ENCODE results near the gene FNDC5.

FNDC5 gene

GRCh38 chr1:32897082-32898049, 26.7 kb upstream of the FNDC5 start:
- DNase-seq = no peak

DNA sequence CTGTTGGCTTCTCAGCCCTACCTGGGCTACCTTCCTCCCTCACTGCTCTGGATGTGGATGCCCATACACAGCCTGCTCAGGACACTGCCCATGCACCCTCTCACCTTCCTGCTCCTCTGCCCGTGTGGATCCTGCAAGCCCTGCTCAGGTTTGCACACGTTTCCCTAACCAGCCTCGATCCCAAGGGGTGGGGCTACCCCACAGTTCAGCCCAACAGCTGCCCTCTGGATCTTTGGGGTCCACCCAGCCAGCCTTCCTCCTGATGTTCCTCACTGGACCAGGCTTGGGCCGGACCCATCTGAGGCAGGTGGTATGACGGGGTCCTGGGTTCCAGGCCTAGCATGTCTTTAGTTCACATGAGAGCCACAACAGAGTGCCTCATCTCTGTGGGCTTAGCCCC, 25.7 kb upstream of the FNDC5 start:
- no peak for DNase-seq

DNA sequence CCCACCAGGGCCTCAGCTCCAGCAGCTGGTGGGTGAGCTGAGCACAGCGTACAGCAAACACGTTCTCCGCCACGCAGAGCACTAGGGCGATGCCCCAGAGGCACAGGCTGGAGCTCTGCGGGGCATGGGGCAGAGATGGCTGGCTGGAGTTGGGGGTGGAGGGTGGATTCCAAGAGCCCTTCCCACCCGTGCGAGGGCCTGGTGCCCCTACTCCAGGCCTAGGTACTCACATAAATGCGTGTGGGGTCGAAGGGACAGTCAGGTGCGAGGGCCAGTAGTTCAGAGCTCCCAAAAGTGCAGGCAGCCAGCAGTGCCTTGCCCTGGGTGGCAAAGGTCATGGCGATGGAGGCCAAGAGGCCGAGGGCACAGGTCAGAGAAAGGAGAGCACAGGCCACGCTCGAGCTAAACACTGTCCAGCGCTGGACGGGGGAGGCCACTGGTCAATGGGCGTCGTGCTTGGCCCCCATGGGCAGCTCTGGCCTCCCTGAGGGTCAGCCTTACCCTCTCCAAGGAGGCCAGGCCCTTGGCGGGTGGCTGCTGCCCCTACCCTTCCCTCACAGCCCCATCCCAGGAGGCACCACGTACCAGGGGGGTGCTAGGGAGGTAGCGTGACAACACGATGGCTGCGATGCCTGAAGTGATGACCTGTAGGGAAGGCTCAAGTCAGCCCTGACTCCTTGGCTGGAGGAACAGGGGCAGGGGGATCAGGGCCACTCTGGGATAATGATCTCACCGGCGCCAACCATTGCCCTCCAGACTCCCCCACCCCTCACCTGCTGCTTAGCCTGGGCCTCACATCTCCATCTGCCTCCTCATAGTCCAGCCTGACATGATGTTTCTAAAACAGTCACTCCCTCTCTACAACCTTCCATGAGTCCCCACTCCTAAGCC, 24.9 kb upstream of the FNDC5 start:
- no peak for DNase-seq

DNA sequence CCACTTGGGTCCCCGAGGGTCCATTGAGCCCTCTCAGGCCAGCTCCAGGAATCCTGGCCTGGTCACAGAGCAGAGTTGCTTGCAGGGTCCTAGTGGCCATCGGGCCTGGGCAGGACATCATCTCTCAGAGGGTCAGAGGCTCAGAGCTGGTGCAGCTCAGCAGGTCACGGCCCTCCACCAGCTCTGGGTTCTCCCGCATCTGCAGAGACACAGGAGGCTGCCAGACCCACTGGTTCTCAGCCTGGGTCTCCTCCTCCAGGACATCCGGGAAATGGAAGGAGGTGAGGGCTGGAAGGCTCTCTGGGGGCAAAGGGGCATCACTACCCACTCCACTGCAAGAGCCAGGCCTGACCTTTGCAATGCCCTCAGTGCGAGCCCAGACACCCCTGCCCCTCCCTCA, 24.0 kb upstream of the FNDC5 start:
- no peak for DNase-seq

GRCh38 chr1:32894019-32894600, 23.4 kb upstream of the FNDC5 start:
- DNase-seq = peak; percentile 42

- peak; percentile 70 for DNase-seq
These were observed 22.7 kb upstream of the FNDC5 start for GRCh38 chr1:32893198-32894018.

- peak; percentile 67 for DNase-seq
These were observed 21.9 kb upstream of the FNDC5 start for GRCh38 chr1:32892368-32893197.

- no peak for DNase-seq
These were observed 20.9 kb upstream of the FNDC5 start for GRCh38 chr1:32891630-32892029.

DNA sequence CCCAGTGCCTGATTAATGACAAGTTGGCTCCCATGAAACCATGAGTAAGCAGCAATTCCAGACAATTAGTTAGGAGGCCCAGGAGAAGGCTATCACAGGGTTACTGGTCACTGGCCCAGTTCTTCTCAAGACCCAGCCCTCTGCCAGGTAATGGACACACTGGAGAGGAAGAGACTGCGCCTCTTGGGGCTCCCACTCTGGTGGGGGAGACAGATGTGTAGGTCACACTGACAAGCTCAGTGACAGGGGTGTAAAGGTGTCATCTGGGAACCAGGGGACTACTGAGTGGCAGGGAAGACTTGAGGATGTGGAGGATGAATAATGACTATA, 20.5 kb upstream of the FNDC5 start:
- DNase-seq = no peak

DNA sequence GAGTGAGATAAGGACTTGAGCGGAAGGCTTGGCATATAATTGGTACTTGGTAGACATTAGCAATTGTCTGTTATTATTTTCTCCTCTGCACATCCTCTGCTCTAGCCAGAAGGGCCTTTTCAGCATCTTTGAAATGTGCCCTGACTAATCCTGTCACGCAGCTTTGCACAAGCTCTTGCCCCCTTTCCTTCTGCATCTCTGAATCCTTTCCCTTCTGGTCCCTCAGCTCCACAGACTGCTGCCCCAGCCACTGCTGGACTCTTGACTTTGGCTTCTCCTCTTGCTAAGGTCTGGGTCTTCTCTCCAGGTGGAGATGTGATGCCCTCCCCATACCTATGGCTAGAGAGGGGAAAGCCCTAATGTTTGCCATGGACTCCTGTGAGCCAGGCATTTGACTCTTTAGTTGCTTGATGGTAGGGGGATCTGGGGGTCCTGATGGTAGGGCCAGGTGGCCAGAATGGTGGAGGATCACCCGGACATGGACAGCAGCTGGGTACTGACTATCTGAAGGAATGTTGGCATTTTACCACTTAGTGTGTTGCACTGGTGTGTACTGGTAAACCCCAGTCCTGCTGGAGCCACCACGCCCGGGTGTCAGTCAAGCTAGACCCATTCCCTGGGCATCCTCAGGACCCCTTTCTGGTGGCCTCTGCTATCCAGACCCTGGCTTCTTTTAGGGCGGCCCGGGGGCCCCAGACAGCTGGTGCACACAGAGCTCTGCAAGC, 20.0 kb upstream of the FNDC5 start:
- DNase-seq = no peak

DNA sequence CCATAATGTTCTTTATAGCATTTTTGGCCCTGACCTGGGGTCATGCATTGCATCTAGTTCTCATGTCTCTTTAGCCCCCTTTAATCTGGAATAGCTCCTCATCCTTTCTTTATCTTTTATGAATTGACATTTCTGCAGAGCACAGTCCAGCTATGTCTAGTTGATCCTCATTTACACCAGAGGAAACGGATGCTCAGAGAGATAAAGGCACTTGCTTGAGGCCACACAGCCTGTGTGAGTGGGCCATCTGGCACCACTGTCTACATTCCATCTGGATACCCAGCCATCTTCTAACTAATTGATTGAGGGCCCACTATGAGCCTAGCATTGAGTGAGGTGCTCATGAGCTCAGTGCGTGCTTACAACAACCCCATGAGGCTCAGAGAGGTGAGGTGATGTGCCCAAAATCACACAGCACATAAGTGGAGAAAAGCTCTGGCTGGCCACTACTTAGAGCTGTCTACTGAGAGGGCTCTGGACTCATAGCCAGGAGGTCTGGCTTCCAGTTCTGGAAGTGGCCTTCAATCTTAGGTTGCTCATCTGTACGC, 19.1 kb upstream of the FNDC5 start:
- no peak for DNase-seq

- DNase-seq = no peak
These were observed 18.1 kb upstream of the FNDC5 start for GRCh38 chr1:32888677-32889420.

GRCh38 chr1:32888134-32888533, 17.4 kb upstream of the FNDC5 start:
- no peak for DNase-seq

- DNase-seq = no peak
These were observed 16.9 kb upstream of the FNDC5 start for GRCh38 chr1:32887623-32888022.

- no peak for DNase-seq
These were observed 16.2 kb upstream of the FNDC5 start for GRCh38 chr1:32886828-32887414.

- DNase-seq = peak; percentile 27
These were observed 15.5 kb upstream of the FNDC5 start, which contains the start of gene HPCA for GRCh38 chr1:32886004-32886827. Gene HPCA (plus strand): TSS chr1:32886491. CDS start chr1:32888899, 2,408 bp downstream.

DNA sequence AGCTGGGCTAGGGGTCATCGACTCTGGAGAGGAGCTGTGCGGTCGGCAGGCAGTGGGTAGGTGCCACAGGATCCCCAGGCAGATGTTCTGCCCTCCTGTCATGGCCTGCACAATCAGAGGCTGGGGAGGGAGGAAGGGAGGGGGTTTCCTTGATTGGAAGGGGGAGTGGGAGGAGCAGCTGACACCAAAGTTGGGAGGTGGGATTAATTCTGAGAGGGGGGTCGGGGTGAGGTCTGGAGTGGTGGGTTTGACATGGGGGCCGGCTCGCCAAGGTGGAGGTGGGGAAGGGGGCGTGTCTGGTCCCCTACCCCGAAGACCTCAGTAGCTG, 14.9 kb upstream of the FNDC5 start:
- DNase-seq = no peak

DNA sequence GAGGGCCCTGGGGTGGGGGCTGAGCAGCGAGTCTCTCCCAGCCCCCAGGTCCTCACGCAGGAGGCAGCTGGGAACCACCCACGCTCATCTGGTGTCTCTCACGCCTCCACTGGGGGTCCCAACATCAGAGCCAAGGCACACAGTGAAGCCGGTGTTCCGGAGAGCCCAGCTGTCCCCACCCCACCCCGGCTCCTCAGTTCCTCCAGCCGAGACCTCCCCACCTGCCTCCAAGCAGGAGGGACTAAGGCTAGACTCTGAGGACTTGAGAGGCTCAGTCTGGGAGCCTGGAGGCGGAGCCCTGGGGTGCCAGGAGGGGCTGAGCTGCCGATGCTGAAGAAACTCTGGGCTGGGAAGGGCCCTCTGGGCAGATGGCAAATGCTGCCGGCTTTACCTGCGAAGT, 14.0 kb upstream of the FNDC5 start:
- no peak for DNase-seq

DNA sequence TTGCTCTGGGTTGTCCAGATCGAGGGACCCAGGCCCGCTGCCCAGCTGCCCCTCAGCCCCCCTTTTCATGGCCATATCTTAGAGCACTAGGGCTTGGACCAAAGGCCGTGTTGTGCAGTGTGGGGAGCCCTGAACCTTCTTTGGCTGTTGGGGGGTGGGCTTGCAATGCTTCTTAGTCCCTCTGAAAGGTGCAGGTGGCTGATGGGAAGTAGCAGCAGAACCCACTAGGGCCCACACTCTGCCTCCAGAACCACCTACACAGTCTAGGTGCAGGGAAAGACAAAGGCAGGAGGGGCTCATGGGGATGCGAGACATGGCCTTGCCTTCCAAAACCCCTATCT, 13.3 kb upstream of the FNDC5 start:
- DNase-seq = no peak

All from NCI-H1105 treated with DMSO at 0.1 percent for 48 hours (cell line).